GM12892 (cell line): Measurements from ENCODE around the gene RPS6KC1.
"Not testable (repeated sequence)": the region's sequence is repeated elsewhere in the genome, so short reads cannot be mapped to it uniquely, and the experiment has no call there.

Source experiments
- DNase-seq: peaks from one replicate; pipeline ENCODE4 v3.0.0; 2011; ENCODE audit not compliant: insufficient read length
- FAIRE-seq: peaks from 2 replicates; lab custom pipeline; 2011; peaks lifted over from hg19 to GRCh38; lab: Jason Lieb, UNC
- POLR2A ChIP-seq: IDR thresholded peaks from 2 replicates; pipeline ENCODE4 v1.6.1; 2011; ENCODE audit warnings: low read depth, low read length, control low read depth
- POLR2AphosphoS5 ChIP-seq: IDR thresholded peaks from 2 replicates; pipeline ENCODE4 v1.6.1; 2011; ENCODE audit warnings: low read depth, low read length, control low read depth
- TAF1 ChIP-seq: IDR thresholded peaks from 2 replicates; pipeline ENCODE4 v1.6.1; 2011; ENCODE audit warnings: low read depth, mild to moderate bottlenecking, control low read depth, low read length, borderline replicate concordance

Gene RPS6KC1

DNA sequence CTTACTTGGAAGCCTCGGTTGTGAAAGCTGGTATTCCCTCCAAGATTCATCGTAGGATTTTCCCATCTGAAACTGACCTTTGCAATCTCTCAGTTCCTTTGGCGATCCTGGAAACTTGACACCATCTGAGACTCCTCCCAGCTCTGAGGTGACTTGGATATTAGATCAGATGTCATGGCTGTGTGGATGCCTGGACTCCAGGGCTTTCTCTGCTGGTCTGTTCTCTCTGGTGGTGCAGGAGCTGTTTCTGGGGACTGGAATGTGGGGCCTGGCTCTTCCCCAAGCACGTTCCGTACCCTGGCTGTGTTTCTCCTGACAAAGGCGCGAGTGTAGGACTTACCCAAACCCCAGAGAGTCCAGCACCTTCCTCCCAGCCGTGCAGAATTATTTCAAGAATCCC lies 252.2 kb downstream of the RPS6KC1 start:
- no peak for DNase-seq
- TF ChIP-seq POLR2A: no peak
- no peak for TF ChIP-seq TAF1
- no peak for TF ChIP-seq POLR2AphosphoS5
- no peak for FAIRE-seq

DNA sequence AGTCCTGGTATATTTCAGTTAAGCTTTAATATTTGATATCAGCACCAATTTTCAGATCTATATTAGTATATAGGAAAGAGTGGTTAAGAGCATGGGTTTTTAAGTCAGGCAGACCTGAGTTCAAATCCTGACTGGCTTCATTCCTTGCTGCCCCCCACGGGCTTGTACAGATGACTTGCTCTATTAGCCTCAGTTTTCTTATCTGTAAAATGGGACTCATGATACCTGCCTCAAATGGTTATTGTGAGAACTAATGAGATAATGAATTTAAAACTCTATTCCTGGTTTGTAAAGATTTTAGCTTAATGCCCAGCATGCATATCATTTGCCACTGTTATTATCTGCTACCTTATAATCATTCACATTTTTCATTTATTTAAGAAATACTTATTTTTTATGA lies 264.5 kb downstream of the RPS6KC1 start:
- no peak for DNase-seq
- no peak for TF ChIP-seq POLR2AphosphoS5
- no peak for TF ChIP-seq TAF1
- TF ChIP-seq POLR2A: no peak
- no peak for FAIRE-seq

DNA sequence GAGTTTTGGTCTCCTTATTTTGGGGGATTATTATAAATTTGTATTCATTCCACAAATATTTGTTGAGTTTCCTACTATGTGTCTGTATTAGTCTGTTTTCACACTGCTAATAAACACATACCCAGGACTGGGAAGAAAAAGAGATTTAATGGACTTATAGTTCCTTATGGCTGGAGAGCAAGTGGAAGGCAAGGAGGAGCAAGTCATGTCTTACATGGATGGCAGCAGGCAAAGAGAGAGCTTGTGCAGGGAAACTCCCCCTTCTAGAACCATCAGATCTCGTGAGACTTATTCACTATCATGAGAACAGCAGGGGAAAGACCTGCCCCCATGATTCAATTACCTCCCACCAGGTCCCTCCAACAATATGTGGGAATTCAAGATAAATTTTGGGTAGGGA lies 267.4 kb downstream of the RPS6KC1 start:
- DNase-seq, FAIRE-seq: not testable (repeated sequence)

DNA sequence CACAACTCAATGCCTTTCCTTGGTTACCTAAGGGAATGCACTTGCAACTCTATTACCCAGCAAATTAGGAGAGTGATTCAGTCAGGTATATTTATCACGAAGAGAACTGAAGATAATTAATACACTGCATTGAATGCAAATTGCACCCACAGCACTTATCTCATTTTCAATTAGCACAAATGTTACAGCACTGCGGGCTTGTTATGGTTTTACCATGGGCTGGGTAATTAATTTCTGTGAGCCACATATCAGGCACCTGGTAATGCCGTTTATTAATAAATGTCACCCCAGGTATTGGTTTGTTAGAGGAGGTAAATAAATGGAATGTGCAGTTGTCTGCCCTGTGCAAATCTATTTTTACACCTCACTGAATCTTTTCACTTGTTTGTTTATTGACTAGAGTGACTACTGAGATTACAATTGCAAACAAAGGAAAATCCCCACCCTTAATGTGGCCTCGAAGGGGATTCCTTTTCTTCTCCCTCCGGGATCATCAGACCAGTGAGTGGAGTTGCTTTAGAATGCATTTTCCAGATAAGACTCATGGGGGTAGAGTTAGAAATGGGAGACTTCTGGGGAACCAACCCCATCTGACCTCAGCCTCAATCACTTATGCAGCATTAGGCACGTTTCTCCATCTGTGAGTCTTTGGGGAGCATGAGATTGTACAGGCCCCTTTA lies 269.3 kb downstream of the RPS6KC1 start:
- no peak for DNase-seq
- TF ChIP-seq POLR2AphosphoS5 (no peak), TAF1 (no peak), POLR2A (no peak)
- FAIRE-seq: no peak
